ENCODE results near the gene TAF4.

DNA sequence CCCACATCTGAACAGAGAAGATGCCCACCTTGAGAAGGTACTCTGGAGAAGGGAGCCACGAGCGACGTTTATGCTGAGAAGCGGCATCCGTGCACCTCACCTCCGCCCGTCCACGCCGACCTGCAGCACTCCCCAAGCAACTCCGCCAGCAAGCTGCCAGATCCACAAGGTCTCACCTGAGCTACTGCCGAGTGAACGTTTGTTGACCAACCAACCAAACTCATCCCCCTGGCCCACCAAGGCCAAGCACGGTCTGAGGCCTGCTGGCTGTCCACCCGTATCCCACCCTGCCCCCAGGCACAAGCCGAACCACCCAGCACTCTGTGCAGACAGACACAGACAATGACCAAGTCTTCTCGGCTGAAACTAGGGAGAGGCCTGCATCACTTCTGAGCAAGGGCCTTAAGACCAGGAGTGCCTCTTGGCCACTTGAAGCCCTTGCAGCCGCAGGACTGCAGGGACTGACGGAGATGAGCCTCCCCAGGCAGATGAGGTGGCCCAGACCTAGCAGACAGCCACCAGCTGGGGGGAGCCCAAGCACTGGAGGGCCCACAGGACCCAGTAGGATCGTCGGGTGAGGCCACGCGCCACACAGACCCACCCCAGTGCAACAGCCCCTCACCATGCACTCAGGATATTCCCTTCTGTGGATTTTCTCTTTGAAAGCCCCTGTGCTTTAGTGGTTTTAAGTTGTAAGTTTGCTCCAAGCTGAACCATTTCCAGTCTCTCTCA lies 12.1 kb downstream of the TAF4 start:
- TF ChIP-seq YY1 (IDR thresholded peaks at IDR 0.05; ENCODE audit: insufficient read depth, insufficient read length) (no peak), ZNF274 (IDR thresholded peaks at IDR 0.05; ENCODE audit: low read depth, low read length) (no peak)

Data from NT2/D1 (cell line).